Glomerular visceral epithelial cell (primary cell): Measurements from ENCODE around the gene POLR1E.
A peak's percentile ranks its signal among the peaks of the same experiment; 100 is the strongest.
"Not testable (repeated sequence)": the region's sequence is repeated elsewhere in the genome, so short reads cannot be mapped to it uniquely, and the experiment has no call there.

ENCODE experiments used
- DNase-seq: peaks from one replicate; pipeline ENCODE4 v3.0.0-alpha.2; 2016; ENCODE audit errors: extremely low spot score

Gene POLR1E

GRCh38 chr9:37503736-37504135 lies 18.0 kb downstream of the POLR1E start:
- DNase-seq: no peak

GRCh38 chr9:37504605-37505004 lies 18.9 kb downstream of the POLR1E start:
- DNase-seq: no peak

GRCh38 chr9:37507566-37508134 lies 21.9 kb downstream of the POLR1E start:
- DNase-seq: no peak

DNA sequence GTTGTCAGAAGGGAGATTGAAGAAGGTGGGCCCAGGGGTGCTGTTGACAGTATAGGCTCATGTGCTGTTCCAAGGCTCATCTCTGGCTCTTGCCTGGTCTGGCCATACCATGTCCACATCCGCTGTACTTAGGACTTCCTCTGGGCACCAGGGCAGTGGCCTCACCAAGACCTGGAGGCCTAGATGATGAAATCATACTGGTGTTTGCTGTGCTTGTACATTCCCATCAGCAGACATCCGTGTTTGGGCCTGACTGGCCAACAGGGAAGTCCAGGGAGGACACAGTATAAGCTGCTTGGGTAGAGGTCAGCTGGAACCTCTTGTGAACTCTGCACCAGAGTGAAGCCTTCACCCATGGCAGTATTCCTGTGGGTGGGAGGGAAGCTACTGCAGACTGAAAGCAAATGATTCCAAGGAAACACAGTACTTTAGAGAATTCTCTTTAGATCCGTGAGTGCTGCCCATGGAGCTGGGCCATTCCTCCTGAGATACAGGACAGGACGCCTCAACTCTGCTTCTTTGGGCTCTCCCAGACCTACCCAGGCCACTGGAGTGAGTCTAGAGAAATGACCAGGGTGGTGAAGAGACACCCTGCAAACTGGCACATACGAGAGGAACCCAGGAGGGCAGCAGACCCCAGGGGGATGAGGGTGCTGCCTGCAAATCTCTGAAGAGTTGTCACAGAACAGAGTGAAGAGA lies 22.5 kb downstream of the POLR1E start:
- DNase-seq: no peak

DNA sequence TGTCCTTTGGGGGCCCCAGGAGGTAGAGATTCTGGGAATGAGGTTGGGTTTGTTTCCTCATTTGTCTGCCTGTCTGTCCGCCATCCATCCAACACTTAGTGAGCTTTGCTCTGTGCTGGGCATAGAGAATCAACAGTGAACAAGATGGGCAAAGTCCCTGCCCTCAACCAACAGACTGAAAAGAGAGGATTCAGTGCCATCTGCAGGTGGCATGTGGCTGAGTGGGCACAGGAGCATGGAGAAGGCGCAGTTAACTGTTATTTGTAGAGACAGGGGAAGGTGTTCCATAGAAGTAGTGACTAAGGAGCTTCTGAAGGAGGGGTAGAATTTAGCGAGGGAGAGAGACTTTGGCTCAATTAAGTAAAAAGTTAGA lies 23.1 kb downstream of the POLR1E start:
- DNase-seq: no peak

DNA sequence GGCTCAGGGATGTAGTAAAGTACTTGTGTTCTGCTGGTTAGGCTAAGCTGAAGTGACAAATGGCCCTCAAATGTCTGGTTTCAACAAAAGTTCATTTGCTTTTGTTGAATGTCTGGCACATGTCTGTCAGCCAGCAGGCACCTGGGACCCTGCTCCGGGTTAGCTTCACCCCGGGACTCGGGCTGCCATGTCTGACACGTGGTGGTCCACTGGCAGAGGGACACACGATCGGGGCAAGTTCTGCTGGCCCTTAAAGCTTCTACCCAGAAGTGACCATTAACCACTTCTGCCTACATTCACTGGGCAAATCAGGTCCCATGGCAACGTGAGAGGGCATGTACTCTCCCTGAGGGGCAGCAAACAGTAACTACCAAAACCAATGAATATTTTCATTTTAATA lies 23.8 kb downstream of the POLR1E start:
- DNase-seq: no peak

- DNase-seq: not testable (repeated sequence)
Measured at GRCh38 chr9:37510053-37510452, 24.3 kb downstream of the POLR1E start.

DNA sequence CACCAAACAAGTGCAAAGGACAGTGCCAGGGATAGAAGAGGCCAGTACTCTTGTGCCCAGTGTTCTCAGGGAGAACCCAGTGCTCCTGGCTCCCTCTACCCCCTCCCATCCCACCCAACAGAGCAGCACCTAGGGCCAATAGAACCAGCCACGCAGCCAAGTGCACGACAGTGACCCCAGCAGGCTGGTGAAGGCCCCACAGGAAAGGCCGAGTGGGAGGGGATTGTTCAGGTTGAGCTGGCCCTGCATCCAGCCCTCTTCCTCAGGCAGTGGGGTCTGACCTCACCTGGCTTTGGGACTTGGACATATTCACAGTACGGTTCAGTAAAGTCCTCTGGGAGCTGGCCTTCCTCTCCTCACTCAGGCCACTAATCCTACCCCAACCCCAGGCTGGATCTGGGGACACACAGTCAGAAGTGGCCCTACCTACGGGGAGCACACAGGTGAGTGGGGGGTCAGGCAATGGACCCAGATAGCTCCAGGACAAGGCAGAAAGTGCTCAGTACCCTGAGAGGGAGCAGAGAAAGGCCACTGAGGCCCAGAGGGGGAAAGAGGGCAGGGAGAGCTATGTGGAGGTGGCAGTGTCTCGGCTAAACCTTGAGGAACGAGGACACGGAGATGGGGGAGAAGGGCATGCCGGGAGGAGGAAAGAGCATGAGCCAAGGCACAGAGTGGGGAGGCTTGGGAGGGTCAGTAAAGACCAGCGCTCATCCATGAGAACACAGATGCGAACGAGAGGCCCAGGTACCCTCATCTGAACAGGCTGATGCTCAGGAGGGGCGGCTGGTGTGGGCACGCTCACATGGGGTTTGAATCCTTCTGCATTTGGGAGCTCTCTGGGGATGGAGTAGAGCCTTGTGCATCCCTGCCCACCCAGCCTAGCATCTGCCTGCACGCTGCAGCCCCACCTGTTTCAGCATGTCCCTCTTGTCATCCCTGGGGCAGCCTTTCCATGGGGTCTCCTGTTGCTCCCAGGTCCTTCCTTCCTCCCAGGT lies 25.6 kb downstream of the POLR1E start:
- DNase-seq: peak; percentile 13

- no peak for DNase-seq
Measured at GRCh38 chr9:37512437-37512836, 26.7 kb downstream of the POLR1E start.

DNA sequence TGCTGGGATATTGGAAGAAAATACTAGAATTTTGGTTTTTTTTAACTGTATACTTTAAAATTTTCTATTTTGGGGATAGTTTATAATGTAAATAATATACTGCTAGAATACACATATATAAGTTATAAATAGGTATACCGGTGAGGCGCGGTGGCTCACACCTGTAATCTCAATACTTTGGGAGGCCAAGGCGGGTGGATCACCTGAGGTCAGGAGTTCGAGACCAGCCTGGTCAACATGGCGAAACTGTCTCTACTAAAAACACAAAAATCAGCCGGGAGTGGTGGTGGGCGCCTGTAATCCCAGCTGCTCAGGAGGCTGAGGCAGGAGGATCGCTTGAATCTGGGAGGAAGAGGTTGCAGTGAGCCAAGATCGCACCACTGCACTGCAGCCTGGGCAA lies 28.7 kb downstream of the POLR1E start:
- DNase-seq: not testable (repeated sequence)

GRCh38 chr9:37514999-37515398 lies 29.3 kb downstream of the POLR1E start:
- no peak for DNase-seq

DNA sequence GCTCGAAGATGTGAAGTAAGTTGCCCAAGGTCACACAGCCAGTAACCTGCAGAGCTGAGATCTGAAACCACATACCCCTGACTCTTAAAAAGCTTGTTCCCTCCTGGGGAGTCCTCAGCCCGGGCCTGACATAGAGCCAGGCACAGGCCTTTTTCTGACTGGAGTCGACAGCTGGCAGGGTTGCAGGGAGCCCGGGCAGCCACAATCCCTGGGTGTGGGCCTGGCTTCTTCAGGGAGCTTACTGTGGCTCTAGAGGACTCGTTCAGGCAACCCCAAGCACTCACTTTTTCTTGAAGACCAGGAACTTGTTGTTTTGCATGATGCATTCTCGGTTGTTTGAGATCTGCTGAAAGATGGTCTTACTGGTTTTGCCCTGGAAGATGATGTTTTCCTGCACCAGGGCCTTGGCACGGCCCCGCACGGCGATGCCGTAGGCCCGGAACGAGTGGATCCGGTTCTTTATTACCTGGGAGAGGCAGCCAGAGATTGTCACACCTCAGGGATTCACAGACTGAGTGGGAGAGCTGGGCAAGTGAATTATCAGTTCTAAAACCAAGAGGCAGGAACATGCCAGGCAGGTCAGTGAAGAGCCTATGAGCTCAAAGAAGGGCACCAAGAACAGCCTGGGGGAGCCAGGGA lies 30.0 kb downstream of the POLR1E start:
- DNase-seq: no peak

GRCh38 chr9:37517923-37518322 lies 32.2 kb downstream of the POLR1E start:
- no peak for DNase-seq

- DNase-seq: no peak
Measured at GRCh38 chr9:37520641-37521040, 34.9 kb downstream of the POLR1E start.

DNA sequence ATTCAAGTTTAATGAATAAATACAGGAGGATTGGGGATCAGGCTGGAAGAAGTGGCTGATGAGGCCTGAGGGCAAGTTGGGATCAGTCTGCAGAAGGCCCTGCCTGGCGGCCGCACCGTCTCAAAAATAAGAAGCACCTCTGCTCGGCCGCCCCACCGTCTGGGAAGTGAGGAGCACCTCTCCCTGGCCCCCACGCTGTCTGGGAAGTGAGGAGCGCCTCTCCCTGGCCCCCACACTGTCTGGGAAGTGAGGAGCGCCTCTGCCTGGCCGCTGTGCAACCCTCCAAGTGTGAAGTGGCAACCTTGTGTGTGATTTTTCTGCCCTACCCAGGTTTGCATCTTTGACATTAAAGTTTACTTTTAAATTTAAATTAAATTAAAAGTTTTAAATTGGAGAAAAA lies 35.4 kb downstream of the POLR1E start:
- no peak for DNase-seq

- DNase-seq: no peak
Measured at GRCh38 chr9:37522971-37523370, 37.2 kb downstream of the POLR1E start.

DNA sequence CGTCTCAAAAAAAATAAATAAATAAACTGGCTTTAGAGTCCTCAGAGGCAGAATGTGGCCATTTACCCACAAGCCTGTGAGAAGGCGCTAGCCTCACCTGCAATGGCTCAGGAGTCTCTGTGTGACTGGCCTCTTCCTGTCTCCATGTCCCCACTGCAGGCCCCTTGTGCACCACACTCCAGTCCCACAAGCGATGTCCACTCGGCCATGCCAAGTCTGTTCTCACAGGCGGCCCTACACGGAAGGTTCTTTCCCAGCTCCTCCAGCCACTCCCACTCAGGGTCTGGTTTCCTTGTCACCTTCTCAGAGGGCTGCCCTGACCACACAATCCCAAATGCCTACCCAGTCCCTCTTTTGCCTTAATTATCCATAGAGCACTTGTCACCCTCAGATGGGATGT lies 38.2 kb downstream of the POLR1E start:
- no peak for DNase-seq

DNA sequence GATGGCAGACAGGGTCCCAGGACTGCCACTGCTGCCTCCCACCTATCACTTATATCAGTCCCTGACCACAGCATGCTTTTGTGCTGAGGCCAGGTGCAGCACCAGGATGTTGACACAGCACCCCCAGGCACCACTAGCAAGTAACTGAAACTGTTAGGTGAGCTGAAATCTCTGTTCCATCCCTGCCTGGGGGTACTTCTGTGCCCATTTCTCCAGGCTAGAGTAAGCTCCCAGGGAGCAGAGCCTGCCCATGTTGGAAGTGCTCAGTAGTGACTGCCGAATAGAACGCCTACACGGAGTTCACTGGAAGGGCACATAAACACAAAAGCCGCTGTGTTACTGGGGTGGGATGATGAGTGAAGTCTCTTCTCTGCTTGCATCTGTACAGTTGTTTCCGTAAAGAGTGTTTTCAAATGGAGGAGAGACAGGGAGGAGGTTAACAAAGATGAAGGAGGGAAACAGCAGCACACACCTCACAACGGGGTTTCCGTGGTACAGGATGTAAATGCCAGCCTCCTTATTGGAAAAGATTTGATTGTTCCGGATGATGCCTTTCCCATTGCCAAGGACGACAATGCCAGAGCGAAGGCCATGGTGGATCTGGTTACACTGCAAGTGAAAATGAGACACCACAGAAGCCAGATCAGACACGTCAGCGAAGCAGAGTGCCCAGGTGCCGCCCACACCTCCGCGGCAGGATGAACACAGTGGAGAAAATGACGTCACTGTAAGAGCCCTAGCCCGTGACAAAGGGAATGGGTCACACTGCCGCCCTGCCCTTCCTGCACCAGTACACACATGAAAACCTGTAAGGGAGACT lies 43.1 kb downstream of the POLR1E start:
- DNase-seq: no peak

GRCh38 chr9:37531699-37532098 lies 46.0 kb downstream of the POLR1E start:
- no peak for DNase-seq

DNA sequence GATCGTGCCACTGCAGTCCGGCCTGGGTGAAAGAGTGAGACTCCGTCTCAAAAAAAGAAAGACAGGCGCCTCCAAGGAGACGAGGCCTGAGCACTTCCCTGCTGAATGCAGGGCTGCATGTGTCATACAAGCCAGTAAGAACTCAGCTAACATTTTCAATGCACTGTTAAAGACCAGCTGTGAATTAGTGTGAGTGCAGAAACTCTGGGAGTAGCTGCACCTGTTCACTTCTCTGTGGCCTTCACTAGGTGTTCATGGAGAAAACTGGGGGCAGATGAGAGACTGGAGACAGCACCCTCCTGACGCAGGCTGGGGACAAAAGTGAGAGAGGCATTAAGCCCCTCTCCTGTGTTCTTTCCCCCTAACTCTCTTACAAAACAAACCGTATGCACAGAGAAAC lies 48.7 kb downstream of the POLR1E start:
- no peak for DNase-seq

GRCh38 chr9:37534901-37535300 lies 49.2 kb downstream of the POLR1E start:
- DNase-seq: no peak
